Measurements from ENCODE around the gene DUSP16.

The DUSP16 gene

DNA sequence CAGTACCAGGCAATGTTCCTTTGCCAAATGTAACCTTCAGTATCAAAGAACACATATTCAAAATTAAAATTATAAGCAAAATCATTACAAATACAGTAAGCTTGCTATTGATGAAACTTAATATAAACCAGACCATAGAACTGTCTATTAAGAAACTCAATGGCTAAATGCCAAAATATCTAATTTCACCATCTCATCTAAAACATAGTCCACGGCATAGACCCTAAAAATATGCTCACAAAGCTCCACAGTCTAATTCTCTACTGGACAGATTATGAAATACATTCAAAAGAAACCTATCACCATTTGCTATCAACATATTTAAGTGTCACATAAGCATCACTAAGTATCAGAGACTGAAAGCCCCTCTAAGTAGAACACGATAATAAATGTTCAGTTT is 25.2 kb downstream of the DUSP16 start:
- H3K4me3 ChIP-seq, result no peak overlapping the region
- TF ChIP-seq, protein P1, sequence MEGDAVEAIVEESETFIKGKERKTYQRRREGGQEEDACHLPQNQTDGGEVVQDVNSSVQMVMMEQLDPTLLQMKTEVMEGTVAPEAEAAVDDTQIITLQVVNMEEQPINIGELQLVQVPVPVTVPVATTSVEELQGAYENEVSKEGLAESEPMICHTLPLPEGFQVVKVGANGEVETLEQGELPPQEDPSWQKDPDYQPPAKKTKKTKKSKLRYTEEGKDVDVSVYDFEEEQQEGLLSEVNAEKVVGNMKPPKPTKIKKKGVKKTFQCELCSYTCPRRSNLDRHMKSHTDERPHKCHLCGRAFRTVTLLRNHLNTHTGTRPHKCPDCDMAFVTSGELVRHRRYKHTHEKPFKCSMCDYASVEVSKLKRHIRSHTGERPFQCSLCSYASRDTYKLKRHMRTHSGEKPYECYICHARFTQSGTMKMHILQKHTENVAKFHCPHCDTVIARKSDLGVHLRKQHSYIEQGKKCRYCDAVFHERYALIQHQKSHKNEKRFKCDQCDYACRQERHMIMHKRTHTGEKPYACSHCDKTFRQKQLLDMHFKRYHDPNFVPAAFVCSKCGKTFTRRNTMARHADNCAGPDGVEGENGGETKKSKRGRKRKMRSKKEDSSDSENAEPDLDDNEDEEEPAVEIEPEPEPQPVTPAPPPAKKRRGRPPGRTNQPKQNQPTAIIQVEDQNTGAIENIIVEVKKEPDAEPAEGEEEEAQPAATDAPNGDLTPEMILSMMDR (IDR thresholded peaks at IDR 0.05), result no peak
- no peak overlapping the region for H3K27ac ChIP-seq
- no peak for DNase-seq (ENCODE audit: low spot score)

GRCh38 chr12:12534975-12535374 is 27.7 kb downstream of the DUSP16 start:
- no peak for DNase-seq (ENCODE audit: low spot score)
- Histone ChIP-seq H3K27ac (no peak overlapping the region), H3K4me3 (no peak overlapping the region)
- TF ChIP-seq, protein P1 (IDR thresholded peaks at IDR 0.05), result no peak

GRCh38 chr12:12534166-12534866 is 28.3 kb downstream of the DUSP16 start:
- no peak for DNase-seq (ENCODE audit: low spot score)
- peak overlapping the region in 1 of 2 donors; percentile 25 for H3K27ac ChIP-seq
- TF ChIP-seq, protein P1 (IDR thresholded peaks at IDR 0.05), result no peak
- H3K4me3 ChIP-seq, result no peak overlapping the region

GRCh38 chr12:12533238-12533829 is 29.3 kb downstream of the DUSP16 start:
- TF ChIP-seq, protein P1 (IDR thresholded peaks at IDR 0.05), result no peak
- Histone ChIP-seq H3K27ac (peak overlapping the region; percentile 4 to 25), H3K4me3 (no peak overlapping the region)
- no peak for DNase-seq (ENCODE audit: low spot score)

DNA sequence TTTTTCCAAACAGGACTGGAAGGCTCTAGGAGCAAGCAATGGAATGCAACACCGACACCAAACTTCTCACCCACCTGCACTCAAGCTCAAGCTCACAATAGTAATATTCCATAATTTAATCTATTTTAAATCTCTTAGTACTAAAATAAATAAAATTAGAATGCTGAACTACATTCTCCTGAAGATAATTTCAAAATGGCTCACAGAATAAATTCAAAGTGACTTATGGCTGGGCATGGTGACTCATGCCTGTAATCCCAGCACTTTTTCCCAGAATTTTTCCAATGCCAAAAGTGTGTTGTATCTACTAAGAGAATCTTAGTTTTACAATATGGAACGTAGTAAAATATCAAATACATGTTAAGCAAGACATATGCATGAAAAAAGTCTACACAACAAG is 31.5 kb downstream of the DUSP16 start:
- DNase-seq (ENCODE audit: low spot score), result no peak
- Histone ChIP-seq H3K4me3 (no peak overlapping the region), H3K27ac (no peak overlapping the region)
- TF ChIP-seq, protein P1 (IDR thresholded peaks at IDR 0.05), result no peak

GRCh38 chr12:12529783-12530421 is 32.8 kb downstream of the DUSP16 start:
- H3K4me3 ChIP-seq, result no peak overlapping the region
- H3K27ac ChIP-seq, result no peak overlapping the region
- TF ChIP-seq, protein P1 (IDR thresholded peaks at IDR 0.05), result no peak
- no peak for DNase-seq (ENCODE audit: low spot score)
